ENCODE data around the gene EIF4A2.
"Not testable (repeated sequence)": the region's sequence is repeated elsewhere in the genome, so short reads cannot be mapped to it uniquely, and the experiment has no call there.

The EIF4A2 gene

GRCh38 chr3:186822388-186822759 lies 39.0 kb downstream of the EIF4A2 start:
- not testable (repeated sequence) for DNase-seq

- no peak for DNase-seq
These were observed 40.0 kb downstream of the EIF4A2 start for GRCh38 chr3:186823386-186823785.

- DNase-seq: no peak
These were observed 41.2 kb downstream of the EIF4A2 start for GRCh38 chr3:186824430-186825139.

GRCh38 chr3:186825294-186825821 lies 42.0 kb downstream of the EIF4A2 start:
- peak; percentile 49 for DNase-seq

- no peak for DNase-seq
These were observed 42.6 kb downstream of the EIF4A2 start for GRCh38 chr3:186825872-186826409.

- no peak for DNase-seq
These were observed 43.1 kb downstream of the EIF4A2 start for GRCh38 chr3:186826410-186826975.

GRCh38 chr3:186826976-186827857 lies 43.8 kb downstream of the EIF4A2 start:
- peak; percentile 89 for DNase-seq

- no peak for DNase-seq
These were observed 45.0 kb downstream of the EIF4A2 start for GRCh38 chr3:186828340-186828739.

GRCh38 chr3:186831798-186832197 lies 48.4 kb downstream of the EIF4A2 start:
- DNase-seq: no peak

- DNase-seq: no peak
These were observed 48.9 kb downstream of the EIF4A2 start for GRCh38 chr3:186832276-186832675.
